ENCODE results near the gene NFKBIB.

Gene NFKBIB

DNA sequence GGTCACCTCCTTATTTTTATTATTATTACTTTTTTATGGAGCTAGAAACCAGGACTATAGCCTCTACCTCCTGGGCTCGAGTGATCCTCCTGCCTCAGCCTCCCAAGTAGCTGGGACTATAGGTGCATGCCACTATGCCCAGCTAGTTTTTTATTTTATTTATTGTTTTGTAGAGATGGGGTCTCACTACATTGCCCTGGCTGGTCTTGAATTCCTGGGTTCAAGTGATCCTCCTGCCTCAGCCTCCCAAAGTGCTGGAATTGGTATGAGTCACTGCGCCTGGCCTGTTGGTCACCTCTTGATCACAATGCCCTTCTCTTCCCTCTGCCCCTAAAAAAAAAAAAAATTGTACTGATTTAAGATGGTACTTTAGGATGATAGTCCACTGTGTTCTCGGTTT is 51.4 kb downstream of the NFKBIB start:
- in situ Hi-C loops (cut with MboI; ENCODE audit: low sequenced_read_pairs) = no loop called here

DNA sequence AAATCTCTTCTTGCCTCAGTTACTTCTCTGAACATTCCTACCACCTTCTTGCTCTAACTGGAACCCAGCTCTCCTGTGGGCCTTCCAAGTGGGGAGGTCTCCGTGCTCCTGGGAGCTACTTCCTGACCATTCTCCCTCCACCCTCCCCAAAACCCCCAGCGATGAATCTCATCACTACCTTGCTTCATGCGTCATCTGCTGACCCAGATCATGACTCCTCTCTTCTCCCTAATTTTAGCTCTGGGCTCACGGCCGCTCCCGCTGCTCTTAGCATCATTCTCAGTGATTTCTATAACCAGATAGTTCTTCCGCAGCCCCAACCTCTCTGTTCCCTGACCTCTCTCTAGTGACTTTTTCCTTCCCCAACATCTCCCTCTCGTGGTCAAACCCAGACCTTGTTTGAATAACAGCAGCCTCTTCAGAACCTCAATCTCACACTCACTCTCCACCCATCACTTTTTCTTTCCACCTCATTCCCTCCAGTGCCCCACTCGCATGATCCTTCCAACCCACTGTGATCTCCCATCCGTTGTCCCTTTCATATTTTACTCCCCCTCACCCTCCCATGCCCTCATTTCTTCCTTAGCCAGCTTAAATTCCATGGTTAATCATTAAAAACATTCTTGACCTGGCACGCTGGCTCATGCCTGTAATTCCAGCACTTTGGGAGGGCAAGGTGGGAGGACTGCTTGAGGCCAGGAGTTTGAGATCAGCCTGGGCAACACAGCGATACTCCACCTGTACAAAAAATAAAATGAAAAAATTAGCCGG is 52.8 kb downstream of the NFKBIB start:
- in situ Hi-C loops (cut with MboI; ENCODE audit: low sequenced_read_pairs) = no loop called here

GRCh38 chr19:38953677-38954076 is 53.9 kb downstream of the NFKBIB start:
- in situ Hi-C loops (cut with MboI; ENCODE audit: low sequenced_read_pairs) = no loop called here

DNA sequence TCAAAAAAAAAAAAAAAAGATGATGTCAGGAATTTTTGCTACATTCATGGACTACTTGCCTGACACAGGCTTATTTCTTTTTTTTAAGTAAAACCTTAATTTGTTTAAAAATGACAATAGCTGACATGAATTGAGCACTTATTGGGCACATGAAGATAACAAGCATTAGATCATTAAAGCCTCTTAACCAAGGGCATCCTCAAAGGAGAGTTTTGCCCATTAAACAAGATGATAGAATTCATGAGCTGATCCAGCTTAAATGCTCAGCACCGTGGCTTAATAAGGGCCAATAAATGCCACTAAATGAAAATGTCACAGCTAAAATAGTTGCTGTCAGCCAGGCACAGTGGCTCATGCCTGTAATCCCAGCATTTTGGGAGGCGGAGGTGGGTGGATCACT is 56.5 kb downstream of the NFKBIB start:
- in situ Hi-C loops (cut with MboI; ENCODE audit: low sequenced_read_pairs) = no loop called here

DNA sequence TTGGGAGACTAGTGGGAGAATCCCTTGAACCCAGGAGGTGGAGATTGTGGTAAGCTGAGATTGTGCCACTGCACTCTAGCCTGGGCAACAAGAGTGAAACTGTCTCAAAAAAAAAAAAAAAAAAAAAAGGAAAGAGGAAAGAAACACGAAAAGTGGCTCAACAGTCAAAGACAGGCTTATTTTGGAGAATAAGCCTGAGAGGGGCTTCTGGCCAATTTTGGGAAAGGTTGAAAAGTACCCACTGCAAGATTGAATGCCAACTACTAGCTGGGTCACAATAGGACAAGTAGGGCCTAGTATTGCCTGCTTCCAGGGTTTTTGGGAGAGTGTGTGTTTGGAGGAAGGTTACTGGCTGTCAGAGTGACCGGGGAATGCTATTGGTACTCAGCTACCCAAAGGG is 58.5 kb downstream of the NFKBIB start:
- in situ Hi-C loops (cut with MboI; ENCODE audit: low sequenced_read_pairs) = no loop called here

Measured in HL-60/S4 treated with retinoic acid at 250 ng/mL for 4 days and 3 days (cell line).